Heart right ventricle (tissue), 16 donors: ENCODE measurements around the gene SERPINA1. TPM values are rescaled to one million over a fixed set of nuclear protein-coding genes. Genes with fewer than 3 reads are reported as not detected.

Experiments used
- ATAC-seq, 8 donors: fragments of 200-7000 bp; cut with Tn5 transposase; one replicate each; pipeline ENCODE4 v1.9.1; 2020; ENCODE audit warnings: mild to moderate bottlenecking in 8 of 8, moderate library complexity in 8 of 8, moderate number of reproducible peaks in 1 of 8
- DNase-seq, 2 donors: peaks; one replicate each; pipeline ENCODE4 v3.0.0-alpha.2; 2020
- H3K27ac ChIP-seq, 10 donors: fragments of 200-600 bp; sonication (generic) in 2 of 10; one replicate each; pipeline versions ENCODE4 v1.5.0 to v1.8.0; 2020 to 2022; ENCODE audit warnings: mild to moderate bottlenecking in 3 of 10
- H3K27me3 ChIP-seq, 7 donors: fragments of 200-600 bp; one replicate each; pipeline ENCODE4 v1.8.0; 2021 to 2022; ENCODE audit warnings: mild to moderate bottlenecking in 2 of 7
- H3K36me3 ChIP-seq, 9 donors: fragments of 200-600 bp; sonication (generic) in 1 of 9; one replicate each; pipeline versions ENCODE4 v1.5.0 to v1.8.0; 2020 to 2022; ENCODE audit warnings: mild to moderate bottlenecking in 2 of 9
- H3K4me1 ChIP-seq, 9 donors: fragments of 200-600 bp; sonication (generic) in 1 of 9; one replicate each; pipeline versions ENCODE4 v1.5.0 to v1.8.0; 2020 to 2022; ENCODE audit warnings: mild to moderate bottlenecking in 4 of 9
- H3K4me3 ChIP-seq, 10 donors: fragments of 200-600 bp; sonication (generic) in 2 of 10; one replicate each; pipeline versions ENCODE4 v1.5.0 to v1.8.0; 2020 to 2022; ENCODE audit warnings: mild to moderate bottlenecking in 7 of 10, moderate library complexity in 2 of 10
- H3K9me3 ChIP-seq, 11 donors: fragments of 200-600 bp in 10 of 11; sonication (generic) in 2 of 11; one replicate each; pipeline versions ENCODE4 v1.5.0 to v1.8.0; 2013 to 2022; ENCODE audit warnings: mild to moderate bottlenecking in 2 of 11, control low read depth in 1 of 11, moderate library complexity in 1 of 11
- CTCF ChIP-seq, 9 donors: fragments of 200-600 bp; sonication (generic) in 2 of 9; IDR thresholded peaks; one replicate each; pipeline versions ENCODE4 v1.5.0 to v1.8.0; 2021 to 2022; ENCODE audit warnings: antibody characterized with exemption in 9 of 9, mild to moderate bottlenecking in 5 of 9, moderate library complexity in 1 of 9
- WGBS, 2 donors: extraction: QIAGEN DNeasy Blood & Tissue Kit; methylation state at CpG; one replicate each; pipeline ENCODE4 v1.1.7; 2013; ENCODE audit warnings: inconsistent platforms in 1 of 2; 5-methylcytosine and 5-hydroxymethylcytosine counted together
- intact Hi-C, 10 donors: fragments of 100-400 bp; cut with DNase I; formaldehyde crosslinking; loops; one replicate each; pipeline versions ENCODE4 v1.11.1 to v1.14.2; 2022
- polyA plus RNA-seq, 2 donors: library from polyadenylated mRNA; stranded (reverse); fragments of 200-250 nt; gene quantifications; one replicate each; pipeline ENCODE4 v1.2.3, GENCODE V29; 2013
- total RNA-seq, 10 donors: library from RNA; stranded (reverse); fragmentation: NEBNext Ultra II Directional in 3 of 10; extraction: Animal tissue kit (Norgen Biotek cat#: 25700) in 3 of 10; gene quantifications; one replicate each; pipeline versions ENCODE4 v1.2.1 to v1.2.4, GENCODE V29; 2021 to 2023
- donor health status: Arrhythmogenic right ventricular cardiomyopathy.
- donor health status: ischemic (EF 13 %, LVEDD 7.1; RV severe dilation, severe dysfunction).
- donor health status: healthy with polysubstance abuse.
- donor health status: DM: no; HTN: yes; CAD: no.
- donor health status: DM: no; HTN: no; CAD: no.
- donor health status: ischemic (EF 25% LVEDD 6.9; RV normal size, moderate dysfunction).
- donor health status: ischemic (EF 25% LVEDD 5.7; RV mildly dilated, moderate dysfunction).
- donor health status: healthy.
- donor health status: DM: yes; HTN: yes; CAD: no.
- donor health status: Ischemic cardiomyopathy.
- donor health status: ischemic (EF 35%, LVEDD 5.7; RV mildly dilated, moderate dysfunction).
- donor health status: nonischemic (EF 11% LVEDD 7.7; RV severe dilation, severe dysfunction).
- donor health status: DM: yes; HTN: yes; CAD: no.
- donor health status: PGD.
- donor health status: ischemic (EF 29% LVEDD 5.4; RV normal size, mild dysfunction).
- donor health status: nonischemic (EF 23%, LVEDD 6.1; RV moderate dilation, normal function).

Gene SERPINA1
- total and polyA plus RNA-seq, 12 donors = 1.1 to 38.3 (median 3.8) TPM

GRCh38 chr14:94365624-94366023 is 22.8 kb downstream of the SERPINA1 start:
- H3K4me3 ChIP-seq = no peak overlapping the region
- H3K27ac ChIP-seq = no peak overlapping the region
- no peaks in the 10 kb centered on the region for H3K9me3 ChIP-seq
- H3K36me3 ChIP-seq = no peaks in the 10 kb centered on the region
- peaks cover 0 to 19% (median 0%) of the 10 kb centered on the region in 7 donors for H3K27me3 ChIP-seq
- TF ChIP-seq CTCF (IDR thresholded peaks at IDR 0.05) = no peak
- DNase-seq = no peak
- H3K4me1 ChIP-seq = no peaks in the 10 kb centered on the region
- ATAC-seq = no peak
- WGBS, 2 donors = 83% methylated on average over 3 of the region's 3 CpGs
- intact Hi-C loops = no loop called here

- Histone ChIP-seq H3K9me3 (no peaks in the 10 kb centered on the region), H3K36me3 (no peaks in the 10 kb centered on the region), H3K27ac (no peak overlapping the region), H3K27me3 (peaks cover 0 to 20% (median 0%) of the 10 kb centered on the region in 7 donors), H3K4me1 (no peaks in the 10 kb centered on the region), H3K4me3 (no peak overlapping the region)
- ATAC-seq (no peak), DNase-seq (no peak)
- no peak for TF ChIP-seq CTCF (IDR thresholded peaks at IDR 0.05)
- intact Hi-C loops = no loop called here
- 52 to 58% methylated on average over 5 of the region's 5 CpGs for WGBS, 2 donors
Measured at GRCh38 chr14:94364964-94365363, 23.4 kb downstream of the SERPINA1 start.

GRCh38 chr14:94364037-94364436 is 24.4 kb downstream of the SERPINA1 start:
- DNase-seq (no peak), ATAC-seq (no peak)
- Histone ChIP-seq H3K4me3 (no peak overlapping the region), H3K27me3 (peaks cover 0 to 26% (median 6%) of the 10 kb centered on the region in 7 donors), H3K9me3 (no peaks in the 10 kb centered on the region), H3K27ac (no peak overlapping the region), H3K36me3 (no peaks in the 10 kb centered on the region), H3K4me1 (no peaks in the 10 kb centered on the region)
- no peak for TF ChIP-seq CTCF (IDR thresholded peaks at IDR 0.05)
- intact Hi-C loops = no loop called here
- 86 to 87% methylated on average over 3 of the region's 3 CpGs for WGBS, 2 donors

GRCh38 chr14:94363151-94363624 is 25.2 kb downstream of the SERPINA1 start:
- H3K27ac ChIP-seq = no peak overlapping the region
- H3K27me3 ChIP-seq = peaks cover 0 to 31% (median 10%) of the 10 kb centered on the region in 7 donors
- no peak for TF ChIP-seq CTCF (IDR thresholded peaks at IDR 0.05)
- 80% methylated on average over 12 of the region's 12 CpGs for WGBS, 2 donors
- no peaks in the 10 kb centered on the region for H3K36me3 ChIP-seq
- DNase-seq (no peak), ATAC-seq (no peak)
- H3K4me1 ChIP-seq = no peaks in the 10 kb centered on the region
- H3K9me3 ChIP-seq = no peaks in the 10 kb centered on the region
- H3K4me3 ChIP-seq = no peak overlapping the region
- intact Hi-C loops = no loop called here
